H1 (cell line): ENCODE results near the gene APH1B. TPM values are rescaled to one million over a fixed set of nuclear protein-coding genes. Genes with fewer than 3 reads are reported as not detected.

ENCODE experiments used
- ASH2L ChIP-seq: fragments of 200-600, 300-600 bp; sonication (generic); IDR thresholded peaks from one replicate; pipeline ENCODE4 v1.7.1; 2017; ENCODE audit warnings: low read length
- CHD1 ChIP-seq: IDR thresholded peaks from 2 replicates; pipeline ENCODE4 v1.6.1; 2012; ENCODE audit warnings: low read depth, low read length, improper control_type of control experiment
- CTCF ChIP-seq, 3 experiments: IDR thresholded peaks; 1 replicate in 2 of 3; 2 replicates in 1 of 3; pipeline versions ENCODE4 v1.5.1 to v1.6.1; 2011; ENCODE audit warnings: low read length in 3 of 3, mild to moderate bottlenecking in 3 of 3, inconsistent platforms in 2 of 3, low read depth in 1 of 3, moderate library complexity in 1 of 3; ENCODE audit not compliant: insufficient read depth in 1 of 3; ENCODE audit errors: control extremely low read depth in 1 of 3
- GABPA ChIP-seq: IDR thresholded peaks from 2 replicates; pipeline ENCODE4 v1.6.1; 2011; ENCODE audit warnings: mild to moderate bottlenecking, low read length, moderate library complexity, borderline replicate concordance; ENCODE audit not compliant: insufficient read depth
- JUN ChIP-seq: IDR thresholded peaks from 2 replicates; pipeline ENCODE4 v1.6.1; 2011; ENCODE audit warnings: low read depth, mild to moderate bottlenecking, improper control_type of control experiment, low read length
- NANOG ChIP-seq: IDR thresholded peaks from 2 replicates; pipeline ENCODE4 v1.6.1; 2011; ENCODE audit warnings: low read length, low read depth, mild to moderate bottlenecking, inconsistent platforms; ENCODE audit not compliant: insufficient read depth, poor library complexity, severe bottlenecking
- POLR2AphosphoS5 ChIP-seq: IDR thresholded peaks from 2 replicates; pipeline ENCODE4 v1.6.1; 2011; ENCODE audit warnings: low read depth, low read length
- POU5F1 ChIP-seq: IDR thresholded peaks from 2 replicates; pipeline ENCODE4 v1.6.1; 2011; ENCODE audit warnings: low read depth, mild to moderate bottlenecking, low read length, moderate library complexity
- RXRA ChIP-seq: IDR thresholded peaks from 2 replicates; pipeline ENCODE4 v1.6.1; 2011; ENCODE audit warnings: low read depth, mild to moderate bottlenecking, low read length, moderate library complexity; ENCODE audit not compliant: insufficient read depth
- SIRT6 ChIP-seq: IDR thresholded peaks from one replicate; pipeline ENCODE4 v1.7.1; 2012; ENCODE audit warnings: low read length, inconsistent platforms
- TCF12 ChIP-seq: IDR thresholded peaks from 2 replicates; pipeline ENCODE4 v1.6.1; 2011; ENCODE audit warnings: low read depth, mild to moderate bottlenecking, low read length
- polyA plus RNA-seq, 7 experiments: library from polyadenylated mRNA; depleted of rRNA in 3 of 7; stranded (reverse) in 5 of 7; unstranded in 2 of 7; fragments of >200 nt in 5 of 7; fragments of 200-250 nt in 2 of 7; gene quantifications; 1 replicate in 5 of 7; 2 replicates in 1 of 7; 4 replicates in 1 of 7; pipeline versions ENCODE4 v1.2.1 to v1.2.3, GENCODE V29; 2011 to 2013; ENCODE audit warnings: missing spikeins in 2 of 7, mixed read lengths in 2 of 7
- total RNA-seq: library from RNA; stranded (reverse); fragmentation: NEBNext Ultra II Directional; extraction: Animal tissue kit (Norgen Biotek cat#: 25700); gene quantifications from 2 replicates; pipeline ENCODE4 v1.2.1, GENCODE V29; 2021

APH1B gene
- total and polyA plus RNA-seq, 2 of the 8 experiments (the other 6 are each of a cell fraction or from before 2014, with no cell fraction given): 11.5 to 22.9 TPM

- no peak for TF ChIP-seq CTCF (IDR thresholded peaks at IDR 0.05; ENCODE audit: control extremely low read depth in 1 of 3, insufficient read depth in 1 of 3, low read depth in 1 of 3, low read length in 3 of 3)
- TF ChIP-seq NANOG: no peak
- TF ChIP-seq SIRT6: no peak
- TF ChIP-seq ASH2L: no peak
- TF ChIP-seq POU5F1: no peak
- no peak for TF ChIP-seq TCF12
- TF ChIP-seq POLR2AphosphoS5: no peak
- TF ChIP-seq CHD1: no peak
- no peak for TF ChIP-seq RXRA
- TF ChIP-seq GABPA: no peak
- TF ChIP-seq JUN: no peak
Observed at GRCh38 chr15:63329567-63330350, 52.4 kb downstream of the APH1B start (continued).
